Hepatocyte (in vitro differentiated cells): ENCODE results near the gene SERGEF. TPM values are rescaled to one million over a fixed set of nuclear protein-coding genes. Genes with fewer than 3 reads are reported as not detected.

ENCODE experiments used
- DNase-seq: peaks from one replicate; pipeline ENCODE4 v3.0.0-alpha.2; 2016; ENCODE audit warnings: low spot score
- H2AFZ ChIP-seq: fragments of 200-600 bp; sonication (generic); 2 replicates; pipeline ENCODE4 v1.6.0; 2016; ENCODE audit warnings: antibody characterized with exemption, mild to moderate bottlenecking
- H3K27ac ChIP-seq: fragments of 200-600 bp; sonication (generic); 2 replicates; pipeline ENCODE4 v1.5.1; 2016; ENCODE audit warnings: mild to moderate bottlenecking
- H3K27me3 ChIP-seq: fragments of 200-600 bp; sonication (generic); 2 replicates; pipeline ENCODE4 v1.6.1; 2016
- H3K36me3 ChIP-seq: fragments of 200-600 bp; sonication (generic); replicated peaks from 2 replicates; pipeline ENCODE4 v1.5.1; 2016; ENCODE audit warnings: low read depth; ENCODE audit not compliant: insufficient read depth
- H3K4me1 ChIP-seq: fragments of 200-600 bp; sonication (generic); 2 replicates; pipeline ENCODE4 v1.5.1; 2016; ENCODE audit warnings: mild to moderate bottlenecking, moderate library complexity; ENCODE audit not compliant: insufficient read depth
- H3K4me2 ChIP-seq: fragments of 200-600 bp; sonication (generic); 2 replicates; pipeline ENCODE4 v1.6.0; 2016
- H3K4me3 ChIP-seq: fragments of 200-600 bp; sonication (generic); 2 replicates; pipeline ENCODE4 v1.5.1; 2016; ENCODE audit warnings: mild to moderate bottlenecking
- H3K79me2 ChIP-seq: fragments of 200-600 bp; sonication (generic); 2 replicates; pipeline ENCODE4 v1.6.0; 2017; ENCODE audit warnings: mild to moderate bottlenecking
- H3K9me2 ChIP-seq: fragments of 200-600 bp; sonication (generic); replicated peaks from 2 replicates; pipeline ENCODE4 v1.6.0; 2017; ENCODE audit warnings: mild to moderate bottlenecking; ENCODE audit not compliant: insufficient read depth
- H3K9me3 ChIP-seq: fragments of 200-600 bp; sonication (generic); 2 replicates; pipeline ENCODE4 v1.5.1; 2016; ENCODE audit warnings: low read depth, mild to moderate bottlenecking
- H4K20me1 ChIP-seq: fragments of 200-600 bp; sonication (generic); 2 replicates; pipeline ENCODE4 v1.6.0; 2016; ENCODE audit warnings: mild to moderate bottlenecking; ENCODE audit not compliant: insufficient read depth, poor library complexity, severe bottlenecking
- EZH2 ChIP-seq: fragments of 200-600 bp; sonication (generic); IDR thresholded peaks from 2 replicates; pipeline ENCODE4 v1.6.1; 2016; ENCODE audit warnings: antibody characterized with exemption, mild to moderate bottlenecking, borderline replicate concordance
- EZH2phosphoT487 ChIP-seq: fragments of 200-600 bp; sonication (generic); IDR thresholded peaks from one replicate; pipeline ENCODE4 v1.6.1; 2018; ENCODE audit warnings: antibody characterized with exemption, mild to moderate bottlenecking, low read depth, moderate library complexity; ENCODE audit not compliant: unreplicated experiment, severe bottlenecking
- WGBS: methylation state at CpG from one replicate; pipeline ENCODE4 v1.1.6; 2016; ENCODE audit warnings: low lambda C conversion rate; ENCODE audit errors: missing lambda C conversion rate; 5-methylcytosine and 5-hydroxymethylcytosine counted together
- polyA plus RNA-seq: library from polyadenylated mRNA; unstranded; fragments of >200 nt; fragmentation: Nextera tagmentation; extraction: Ambion mirVana; gene quantifications from 2 replicates; pipeline ENCODE4 v1.2.1, GENCODE V29; 2016
- total RNA-seq: library from RNA; depleted of rRNA; stranded (reverse); fragments of >200 nt; gene quantifications from 2 replicates; pipeline ENCODE4 v1.2.3, GENCODE V29; 2014
- TF ChIP-seq, protein P1 (sequence below): fragments of 200-600 bp; sonication (generic); IDR thresholded peaks from 2 replicates; pipeline ENCODE4 v1.5.1; 2016; ENCODE audit warnings: antibody characterized with exemption, mild to moderate bottlenecking; ENCODE audit not compliant: poor library complexity

Gene SERGEF
- total and polyA plus RNA-seq, 2 experiments from 2014 or later: 21.7 to 28.7 TPM

DNA sequence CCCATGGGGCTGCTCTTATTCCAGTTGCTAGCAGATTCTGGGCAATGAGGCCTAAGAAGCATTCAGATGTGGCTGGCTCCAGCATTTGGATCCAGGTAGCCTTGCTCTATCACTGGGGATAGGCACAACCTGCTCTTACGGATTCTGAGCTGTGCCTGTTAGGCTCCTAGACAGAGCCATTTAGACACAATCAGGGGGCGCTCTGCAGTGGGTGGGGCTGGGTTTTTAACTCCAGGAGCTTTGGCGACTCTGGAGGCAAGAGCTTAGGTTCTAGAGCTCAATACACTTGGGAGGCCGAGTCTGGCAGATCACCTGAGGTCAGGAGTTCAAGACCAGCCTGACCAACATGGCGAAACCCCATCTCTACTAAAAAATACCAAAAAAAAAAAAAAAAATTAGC, 246.3 kb downstream of the SERGEF start:
- Histone ChIP-seq H3K4me2 (no peak overlapping the region), H3K27me3 (no peaks in the 10 kb centered on the region), H3K9me3 (no peaks in the 10 kb centered on the region), H2AFZ (no peak overlapping the region), H3K79me2 (no peaks in the 10 kb centered on the region), H3K36me3 (no peaks in the 10 kb centered on the region), H3K4me3 (no peak overlapping the region), H4K20me1 (no peaks in the 10 kb centered on the region), H3K27ac (no peak overlapping the region), H3K9me2 (no peaks in the 10 kb centered on the region), H3K4me1 (no peaks in the 10 kb centered on the region)
- DNase-seq: no peak
- TF ChIP-seq EZH2 (no peak), EZH2phosphoT487 (no peak)
- TF ChIP-seq, protein P1, sequence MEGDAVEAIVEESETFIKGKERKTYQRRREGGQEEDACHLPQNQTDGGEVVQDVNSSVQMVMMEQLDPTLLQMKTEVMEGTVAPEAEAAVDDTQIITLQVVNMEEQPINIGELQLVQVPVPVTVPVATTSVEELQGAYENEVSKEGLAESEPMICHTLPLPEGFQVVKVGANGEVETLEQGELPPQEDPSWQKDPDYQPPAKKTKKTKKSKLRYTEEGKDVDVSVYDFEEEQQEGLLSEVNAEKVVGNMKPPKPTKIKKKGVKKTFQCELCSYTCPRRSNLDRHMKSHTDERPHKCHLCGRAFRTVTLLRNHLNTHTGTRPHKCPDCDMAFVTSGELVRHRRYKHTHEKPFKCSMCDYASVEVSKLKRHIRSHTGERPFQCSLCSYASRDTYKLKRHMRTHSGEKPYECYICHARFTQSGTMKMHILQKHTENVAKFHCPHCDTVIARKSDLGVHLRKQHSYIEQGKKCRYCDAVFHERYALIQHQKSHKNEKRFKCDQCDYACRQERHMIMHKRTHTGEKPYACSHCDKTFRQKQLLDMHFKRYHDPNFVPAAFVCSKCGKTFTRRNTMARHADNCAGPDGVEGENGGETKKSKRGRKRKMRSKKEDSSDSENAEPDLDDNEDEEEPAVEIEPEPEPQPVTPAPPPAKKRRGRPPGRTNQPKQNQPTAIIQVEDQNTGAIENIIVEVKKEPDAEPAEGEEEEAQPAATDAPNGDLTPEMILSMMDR: no peak
- WGBS: 57% methylated on average over 5 of the region's 5 CpGs

DNA sequence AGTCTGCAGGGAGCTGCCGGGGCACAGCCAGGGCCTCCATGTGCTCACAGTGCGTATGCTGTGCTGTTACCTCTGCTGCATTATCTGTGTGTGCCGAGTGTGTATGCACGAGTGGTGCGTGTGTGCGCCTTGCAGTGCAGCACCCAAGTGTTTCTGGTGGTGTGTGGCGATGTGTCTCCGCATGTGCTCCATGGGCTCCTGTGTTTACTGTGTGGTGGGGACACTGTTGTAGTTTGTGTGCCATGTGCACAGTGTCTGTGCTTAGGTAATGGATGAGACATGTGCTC, 246.8 kb downstream of the SERGEF start:
- Histone ChIP-seq H3K4me3 (no peak overlapping the region), H3K36me3 (no peaks in the 10 kb centered on the region), H4K20me1 (no peaks in the 10 kb centered on the region), H3K79me2 (no peaks in the 10 kb centered on the region), H3K27me3 (no peaks in the 10 kb centered on the region), H2AFZ (no peak overlapping the region), H3K27ac (no peak overlapping the region), H3K4me2 (no peak overlapping the region), H3K4me1 (no peaks in the 10 kb centered on the region), H3K9me3 (no peaks in the 10 kb centered on the region), H3K9me2 (no peaks in the 10 kb centered on the region)
- TF ChIP-seq EZH2: no peak
- no peak for TF ChIP-seq EZH2phosphoT487
- TF ChIP-seq, protein P1: no peak
- no peak for DNase-seq
- WGBS: 94% methylated on average over 8 of the region's 8 CpGs

- DNase-seq: no peak
- Histone ChIP-seq H3K4me2 (no peak overlapping the region), H3K79me2 (no peaks in the 10 kb centered on the region), H2AFZ (no peak overlapping the region), H3K9me3 (no peaks in the 10 kb centered on the region), H3K27me3 (no peaks in the 10 kb centered on the region), H3K4me3 (no peak overlapping the region), H3K4me1 (no peaks in the 10 kb centered on the region), H3K36me3 (no peaks in the 10 kb centered on the region), H4K20me1 (no peaks in the 10 kb centered on the region), H3K9me2 (no peaks in the 10 kb centered on the region), H3K27ac (no peak overlapping the region)
- 80% methylated on average over 13 of the region's 13 CpGs for WGBS
- no peak for TF ChIP-seq EZH2
- TF ChIP-seq EZH2phosphoT487: no peak
- TF ChIP-seq, protein P1: no peak
Observed at GRCh38 chr11:17765356-17766072, 247.3 kb downstream of the SERGEF start.
